Pancreas (tissue), 10 donors: ENCODE data around the gene HOXD12. TPM values are rescaled to one million over a fixed set of nuclear protein-coding genes. Genes with fewer than 3 reads are reported as not detected.

Source experiments
- ATAC-seq, 4 donors: fragments of 200-7000 bp; cut with Tn5 transposase; one replicate each; pipeline versions ENCODE4 v1.8.0 to v1.9.1; 2020; ENCODE audit warnings: mild to moderate bottlenecking in 4 of 4, moderate library complexity in 4 of 4
- DNase-seq, 6 donors: peaks; one replicate each; pipeline ENCODE4 v3.0.0-alpha.2; 2020
- FAIRE-seq: peaks from 2 replicates; lab custom pipeline; 2012; peaks lifted over from hg19 to GRCh38; lab: Jason Lieb, UNC
- H3K27ac ChIP-seq, 4 donors: fragments of 200-600 bp; sonication (generic); 1 replicate in 3 of 4; 2 replicates in 1 of 4; pipeline versions ENCODE4 v1.5.0 to v1.8.0; 2020
- H3K27me3 ChIP-seq, 4 donors: fragments of 200-600 bp; one replicate each; pipeline ENCODE4 v1.8.0; 2021
- H3K36me3 ChIP-seq, 3 donors: fragments of 200-600 bp; sonication (generic) in 1 of 3; one replicate each; pipeline versions ENCODE4 v1.5.0 to v1.8.0; 2020 to 2021
- H3K4me1 ChIP-seq, 3 donors: fragments of 200-600 bp; one replicate each; pipeline ENCODE4 v1.8.0; 2021
- H3K4me3 ChIP-seq, 4 donors: fragments of 200-600 bp; sonication (generic) in 2 of 4; one replicate each; pipeline versions ENCODE4 v1.5.0 to v1.8.0; 2020 to 2021
- H3K9me3 ChIP-seq, 4 donors: fragments of 200-600 bp; one replicate each; pipeline ENCODE4 v1.8.0; 2021
- CTCF ChIP-seq, 4 donors: fragments of 200-600 bp; sonication (generic) in 3 of 4; IDR thresholded peaks; one replicate each; pipeline versions ENCODE4 v1.5.0 to v1.8.0; 2021; ENCODE audit warnings: antibody characterized with exemption in 4 of 4
- WGBS, 2 donors: extraction: QIAGEN DNeasy Blood & Tissue Kit; methylation state at CpG; one replicate each; pipeline ENCODE4 v1.1.7; 2013; 5-methylcytosine and 5-hydroxymethylcytosine counted together
- intact Hi-C, 3 donors: fragments of 100-400 bp; cut with DNase I; formaldehyde crosslinking; loops; one replicate each; pipeline versions ENCODE4 v1.11.1 to v1.14.2; 2022
- polyA plus RNA-seq, 2 donors: library from polyadenylated mRNA; stranded (reverse); fragments of 200-250 nt; gene quantifications; one replicate each; pipeline ENCODE4 v1.2.3, GENCODE V29; 2013
- total RNA-seq, 6 donors: library from RNA; stranded (reverse); fragmentation: NEBNext Ultra II Directional in 4 of 6; extraction: Animal tissue kit (Norgen Biotek cat#: 25700) in 4 of 6; gene quantifications; one replicate each; pipeline versions ENCODE4 v1.2.1 to v1.2.4, GENCODE V29; 2021 to 2023
- donor health status: healthy with polysubstance abuse.
- donor health status: DM: no; HTN: no; CAD: no; lungs with moderate emphysema.
- donor health status: DM: no; HTN: no; CAD: no.
- donor health status: control.
- donor health status: control.
- donor health status: Bipolar disorder and iron deficiency.
- donor health status: DM: yes; HTN: yes; CAD: no.
- donor health status: DM: no; HTN: no; CAD: no.
- donor health status: DM: no; HTN: no; CAD: no.
- donor health status: DM: yes; HTN: yes; CAD: no.

The HOXD12 gene
- total and polyA plus RNA-seq, 8 donors, result not detected

- Histone ChIP-seq H3K36me3 (no peaks in the 10 kb centered on the region), H3K27ac (no peak overlapping the region), H3K4me3 (no peak overlapping the region), H3K9me3 (no peaks in the 10 kb centered on the region), H3K4me1 (peaks cover 0 to 5% (median 0%) of the 10 kb centered on the region in 3 donors), H3K27me3 (peaks cover 0 to 84% (median 37%) of the 10 kb centered on the region in 4 donors)
- ATAC-seq (no peak), FAIRE-seq (no peak), DNase-seq (no peak)
- TF ChIP-seq CTCF (IDR thresholded peaks at IDR 0.05), result no peak
- intact Hi-C loops, result loop anchor here in 2 of 3 donors (5.0 to 10.0 kb wide), 4 partner anchors 512 to 1020 kb away; no protein-coding TSS in a partner anchor
- 16 to 17% methylated on average over 9 of the region's 9 CpGs for WGBS, 2 donors
Measured at GRCh38 chr2:176124947-176125771, 25.6 kb downstream of the HOXD12 start.

- 13 to 18% methylated on average over 6 of the region's 6 CpGs for WGBS, 2 donors
- no peak for FAIRE-seq
Measured at GRCh38 chr2:176125772-176126054, 26.1 kb downstream of the HOXD12 start.

GRCh38 chr2:176126929-176127773, 27.6 kb downstream of the HOXD12 start:
- peak in 3 of 4 donors; percentile 50 to 63 (median 60) for ATAC-seq
- Histone ChIP-seq H3K27me3 (peaks cover 6 to 82% (median 37%) of the 10 kb centered on the region in 4 donors), H3K27ac (no peak overlapping the region), H3K4me1 (peaks cover 0 to 10% (median 2%) of the 10 kb centered on the region in 3 donors), H3K9me3 (no peaks in the 10 kb centered on the region), H3K36me3 (no peaks in the 10 kb centered on the region), H3K4me3 (no peak overlapping the region)
- intact Hi-C loops, result loop anchor here in 2 of 3 donors (5.0 to 10.0 kb wide), 4 partner anchors 510 to 1018 kb away; no protein-coding TSS in a partner anchor
- peak; percentile 68 for FAIRE-seq
- TF ChIP-seq CTCF (IDR thresholded peaks at IDR 0.05), result peak; percentile 63 to 86 (median 76)
- DNase-seq, result peak in 5 of 6 donors; percentile 30 to 82 (median 66)
- WGBS, 2 donors, result 2 to 4% methylated on average over 13 of the region's 13 CpGs

More at GRCh38 chr2:176125772-176126054, 26.1 kb downstream of the HOXD12 start:
- TF ChIP-seq CTCF (IDR thresholded peaks at IDR 0.05), result no peak
- ATAC-seq, result no peak
- H3K4me1 ChIP-seq, result peaks cover 0 to 5% (median 0%) of the 10 kb centered on the region in 3 donors
- no peaks in the 10 kb centered on the region for H3K36me3 ChIP-seq
- intact Hi-C loops, result loop anchor here in 2 of 3 donors (5.0 to 10.0 kb wide), 4 partner anchors 512 to 1019 kb away; no protein-coding TSS in a partner anchor
- H3K9me3 ChIP-seq, result no peaks in the 10 kb centered on the region
- H3K27ac ChIP-seq, result no peak overlapping the region
- H3K4me3 ChIP-seq, result no peak overlapping the region
- DNase-seq, result no peak
- H3K27me3 ChIP-seq, result peaks cover 0 to 82% (median 37%) of the 10 kb centered on the region in 4 donors

GRCh38 chr2:176127774-176128072, 28.1 kb downstream of the HOXD12 start:
- FAIRE-seq, result no peak
- H3K9me3 ChIP-seq, result no peaks in the 10 kb centered on the region
- H3K4me3 ChIP-seq, result no peak overlapping the region
- no peak for DNase-seq
- 22 to 24% methylated on average over 4 of the region's 4 CpGs for WGBS, 2 donors
- intact Hi-C loops, result loop anchor here in 2 of 3 donors (5.0 to 10.0 kb wide), 4 partner anchors 510 to 1017 kb away; no protein-coding TSS in a partner anchor
- H3K27me3 ChIP-seq, result peaks cover 12 to 82% (median 37%) of the 10 kb centered on the region in 4 donors
- H3K4me1 ChIP-seq, result peaks cover 0 to 8% (median 5%) of the 10 kb centered on the region in 3 donors
- no peak for ATAC-seq
- no peak for TF ChIP-seq CTCF (IDR thresholded peaks at IDR 0.05)
- H3K36me3 ChIP-seq, result no peaks in the 10 kb centered on the region
- H3K27ac ChIP-seq, result no peak overlapping the region
